Thoracic aorta (tissue), 2 donors: Measurements from ENCODE around the gene AHRR. TPM values are rescaled to one million over a fixed set of nuclear protein-coding genes. Genes with fewer than 3 reads are reported as not detected.
"Not testable (repeated sequence)": the region's sequence is repeated elsewhere in the genome, so short reads cannot be mapped to it uniquely, and the experiment has no call there.

ENCODE experiments used
- ATAC-seq: fragments of 150-250 bp; one replicate; pipeline ENCODE4 v1.8.0; 2017; ENCODE audit warnings: low read depth; ENCODE audit not compliant: insufficient number of reproducible peaks, low FRiP score
- DNase-seq: peaks from one replicate; pipeline ENCODE4 v3.0.0-alpha.2; 2020; ENCODE audit warnings: low spot score
- H3K27ac ChIP-seq, 2 donors: fragments of 200-600 bp; sonication (generic); 1 replicate in 1 of 2; 2 replicates in 1 of 2; pipeline ENCODE4 v1.5.1; 2016; ENCODE audit warnings: mild to moderate bottlenecking in 2 of 2, moderate library complexity in 2 of 2
- H3K27me3 ChIP-seq: fragments of 200-600 bp; sonication (generic); replicated peaks from 2 replicates; pipeline ENCODE4 v1.6.0; 2016; ENCODE audit warnings: mild to moderate bottlenecking; ENCODE audit not compliant: insufficient read depth
- H3K36me3 ChIP-seq: fragments of 200-600 bp; sonication (generic); one replicate; pipeline ENCODE4 v1.5.1; 2016
- H3K4me1 ChIP-seq, 2 donors: fragments of 200-600 bp; sonication (generic); 1 replicate in 1 of 2; 2 replicates in 1 of 2; pipeline versions ENCODE4 v1.5.1 to v1.6.0; 2016; ENCODE audit warnings: low read depth in 2 of 2, mild to moderate bottlenecking in 1 of 2; ENCODE audit not compliant: control insufficient read depth in 1 of 2
- H3K4me3 ChIP-seq: fragments of 200-600 bp; sonication (generic); 2 replicates; pipeline ENCODE4 v1.5.1; 2016; ENCODE audit warnings: mild to moderate bottlenecking
- H3K9me3 ChIP-seq: fragments of 200-600 bp; sonication (generic); 2 replicates; pipeline ENCODE4 v1.5.1; 2016
- total RNA-seq, 2 donors: library from RNA; depleted of rRNA; stranded (reverse); fragments of >200 nt; gene quantifications; one replicate each; pipeline versions ENCODE4 v1.1.0 to v1.2.3, GENCODE V29; 2016
- TF ChIP-seq, protein P1 (sequence below): fragments of 200-600 bp; sonication (generic); IDR thresholded peaks from one replicate; pipeline ENCODE4 v1.5.1; 2019; ENCODE audit warnings: antibody characterized with exemption

AHRR gene
- total RNA-seq, 2 donors from 2014 or later, result 0.85 to 3.1 TPM

DNA sequence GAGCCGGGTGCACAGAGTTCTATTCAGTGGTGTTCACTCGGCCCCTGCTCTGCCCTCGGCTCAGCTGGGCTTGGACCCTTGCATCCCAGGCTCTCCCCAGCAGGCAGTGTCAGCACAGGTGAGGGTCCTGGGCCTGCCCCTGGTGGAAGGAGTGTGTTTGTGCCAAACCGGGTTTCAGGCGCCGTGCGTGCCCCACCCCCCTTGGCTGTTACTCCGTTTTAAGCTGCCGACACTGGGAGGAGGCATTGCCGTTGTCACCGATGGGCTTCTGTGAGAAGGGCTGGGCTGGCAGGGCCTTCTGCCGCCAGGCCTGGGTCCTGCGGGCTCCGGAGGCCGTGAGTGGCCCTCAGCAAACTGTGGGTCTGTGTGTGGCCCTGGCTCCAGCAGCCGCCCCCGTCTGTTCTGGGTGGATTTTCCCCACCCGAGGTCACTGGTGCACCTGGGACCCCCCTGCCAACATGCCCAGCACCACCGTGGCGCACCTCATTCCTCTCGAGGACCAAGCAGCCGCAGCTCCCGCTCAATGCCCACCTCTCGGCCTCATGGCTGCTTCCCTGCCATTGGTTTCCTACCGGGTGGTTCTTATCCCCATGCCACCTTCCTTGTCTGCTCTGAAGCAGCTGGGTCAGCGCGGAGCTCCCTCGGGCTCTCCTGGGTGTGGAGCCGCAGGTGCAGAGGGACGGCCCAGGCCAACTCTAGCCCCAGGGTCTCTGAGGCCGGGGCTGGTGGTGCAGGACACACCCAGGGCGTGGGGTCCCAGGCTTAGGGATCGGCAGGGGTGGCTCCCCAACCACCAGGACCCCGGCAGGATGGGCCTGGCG is 77.2 kb downstream of the AHRR start:
- TF ChIP-seq, protein P1, sequence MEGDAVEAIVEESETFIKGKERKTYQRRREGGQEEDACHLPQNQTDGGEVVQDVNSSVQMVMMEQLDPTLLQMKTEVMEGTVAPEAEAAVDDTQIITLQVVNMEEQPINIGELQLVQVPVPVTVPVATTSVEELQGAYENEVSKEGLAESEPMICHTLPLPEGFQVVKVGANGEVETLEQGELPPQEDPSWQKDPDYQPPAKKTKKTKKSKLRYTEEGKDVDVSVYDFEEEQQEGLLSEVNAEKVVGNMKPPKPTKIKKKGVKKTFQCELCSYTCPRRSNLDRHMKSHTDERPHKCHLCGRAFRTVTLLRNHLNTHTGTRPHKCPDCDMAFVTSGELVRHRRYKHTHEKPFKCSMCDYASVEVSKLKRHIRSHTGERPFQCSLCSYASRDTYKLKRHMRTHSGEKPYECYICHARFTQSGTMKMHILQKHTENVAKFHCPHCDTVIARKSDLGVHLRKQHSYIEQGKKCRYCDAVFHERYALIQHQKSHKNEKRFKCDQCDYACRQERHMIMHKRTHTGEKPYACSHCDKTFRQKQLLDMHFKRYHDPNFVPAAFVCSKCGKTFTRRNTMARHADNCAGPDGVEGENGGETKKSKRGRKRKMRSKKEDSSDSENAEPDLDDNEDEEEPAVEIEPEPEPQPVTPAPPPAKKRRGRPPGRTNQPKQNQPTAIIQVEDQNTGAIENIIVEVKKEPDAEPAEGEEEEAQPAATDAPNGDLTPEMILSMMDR, result no peak
- ATAC-seq (no peak), DNase-seq (no peak)
- H3K27me3 ChIP-seq, result no peaks in the 10 kb centered on the region
- peaks cover 0 to 14% of the 10 kb centered on the region in 2 donors for H3K4me1 ChIP-seq
- no peak overlapping the region for H3K4me3 ChIP-seq
- no peaks in the 10 kb centered on the region for H3K9me3 ChIP-seq
- no peak overlapping the region for H3K27ac ChIP-seq
- H3K36me3 ChIP-seq, result no peaks in the 10 kb centered on the region

DNA sequence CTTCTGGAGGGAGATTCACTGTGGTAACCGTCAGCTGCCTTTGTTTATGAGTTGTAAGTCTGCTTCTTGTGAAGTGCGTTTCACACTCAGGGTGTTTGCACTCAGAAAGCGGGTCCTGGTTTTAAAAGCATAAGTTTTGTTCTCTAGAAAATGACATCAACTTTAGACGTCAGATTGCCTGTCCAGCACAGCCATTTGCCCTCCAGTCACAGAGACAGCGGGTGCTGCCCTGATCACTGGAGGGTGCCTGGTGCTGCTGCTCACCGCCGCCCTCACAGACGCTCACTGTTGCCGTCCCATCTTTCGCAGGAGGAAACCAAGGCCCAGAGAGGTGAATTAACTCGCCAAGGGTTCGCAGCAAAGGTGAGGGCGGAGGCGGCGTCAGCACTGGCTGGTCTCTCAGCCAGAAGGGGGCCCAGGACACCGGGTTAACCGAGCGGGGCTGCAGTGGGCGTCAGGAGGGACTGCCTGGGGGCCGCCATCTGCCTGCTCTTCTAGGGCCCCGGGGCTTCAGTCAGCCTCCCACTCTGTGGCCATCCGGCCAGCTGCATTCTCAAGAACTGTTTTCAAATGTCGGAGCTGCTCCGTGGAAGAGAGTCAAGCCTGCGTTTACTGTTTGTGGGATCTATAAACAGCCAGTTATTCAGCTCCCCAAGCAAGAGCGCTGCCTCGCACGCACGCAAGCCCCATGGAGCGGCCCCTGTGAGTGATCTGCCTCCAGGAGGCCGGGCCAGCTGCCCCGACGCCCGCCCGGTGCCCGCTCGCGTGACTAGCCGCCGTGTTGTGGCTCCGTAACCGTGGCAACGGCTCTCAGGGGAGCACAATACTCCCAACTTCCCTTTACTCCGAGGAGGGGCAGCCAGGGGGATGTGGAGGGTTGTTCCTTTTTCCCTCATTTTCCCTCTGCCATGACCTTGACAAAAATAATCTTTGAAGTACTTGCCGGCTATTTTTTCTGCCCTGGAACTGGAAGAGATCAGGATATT is 78.1 kb downstream of the AHRR start:
- Histone ChIP-seq H3K9me3 (no peaks in the 10 kb centered on the region), H3K27me3 (no peaks in the 10 kb centered on the region), H3K27ac (no peak overlapping the region), H3K36me3 (no peaks in the 10 kb centered on the region), H3K4me1 (peaks cover 0 to 14% of the 10 kb centered on the region in 2 donors), H3K4me3 (peak overlapping the region; percentile 61)
- ATAC-seq (peak; percentile 78), DNase-seq (peak; percentile 43)
- TF ChIP-seq, protein P1, result no peak

DNA sequence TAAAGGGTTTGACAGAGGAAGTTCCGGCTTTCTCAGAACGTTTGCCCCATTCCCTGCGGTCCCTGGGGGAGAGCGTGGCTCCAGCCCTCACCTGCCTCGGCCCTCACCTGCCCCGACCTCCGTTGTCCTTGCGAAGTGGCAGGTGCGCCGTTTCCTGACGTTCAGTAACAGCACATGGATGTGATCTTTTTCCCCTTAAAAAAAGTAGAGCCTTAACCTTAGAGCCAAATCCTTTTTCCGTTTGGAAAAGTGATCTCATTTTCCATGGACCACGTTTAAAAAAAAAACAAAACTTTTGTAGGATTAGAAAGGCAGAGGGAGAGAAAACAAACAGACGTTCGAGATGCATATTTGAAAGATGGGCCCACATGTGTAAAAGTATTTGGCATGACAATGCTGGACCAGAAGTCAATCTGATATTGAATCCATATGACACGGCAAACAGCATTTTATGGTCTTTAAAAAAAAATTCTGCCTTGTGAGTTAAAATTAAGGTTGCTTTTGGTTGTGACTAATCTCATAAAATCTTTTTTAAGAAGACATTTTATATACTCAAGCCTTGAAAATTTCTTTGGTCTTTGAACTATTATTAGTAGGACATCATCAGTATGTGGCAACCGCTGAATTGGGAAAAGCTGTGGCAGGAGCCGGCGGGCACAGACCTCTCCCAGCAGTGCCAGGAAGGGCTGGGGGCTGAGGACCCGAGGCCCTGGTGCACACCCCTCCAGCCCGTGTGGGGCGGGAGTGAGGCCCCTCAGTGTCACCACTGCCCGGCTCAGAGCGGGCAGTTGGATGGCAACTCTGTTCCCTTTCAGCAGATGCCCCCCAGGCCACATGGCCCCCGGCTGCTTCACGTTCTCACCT is 79.0 kb downstream of the AHRR start:
- Histone ChIP-seq H3K9me3 (no peaks in the 10 kb centered on the region), H3K36me3 (no peaks in the 10 kb centered on the region), H3K4me3 (peak overlapping the region; percentile 61), H3K27me3 (no peaks in the 10 kb centered on the region), H3K4me1 (peaks cover 0 to 14% of the 10 kb centered on the region in 2 donors), H3K27ac (no peak overlapping the region)
- DNase-seq (no peak), ATAC-seq (no peak)
- TF ChIP-seq, protein P1, result no peak

DNA sequence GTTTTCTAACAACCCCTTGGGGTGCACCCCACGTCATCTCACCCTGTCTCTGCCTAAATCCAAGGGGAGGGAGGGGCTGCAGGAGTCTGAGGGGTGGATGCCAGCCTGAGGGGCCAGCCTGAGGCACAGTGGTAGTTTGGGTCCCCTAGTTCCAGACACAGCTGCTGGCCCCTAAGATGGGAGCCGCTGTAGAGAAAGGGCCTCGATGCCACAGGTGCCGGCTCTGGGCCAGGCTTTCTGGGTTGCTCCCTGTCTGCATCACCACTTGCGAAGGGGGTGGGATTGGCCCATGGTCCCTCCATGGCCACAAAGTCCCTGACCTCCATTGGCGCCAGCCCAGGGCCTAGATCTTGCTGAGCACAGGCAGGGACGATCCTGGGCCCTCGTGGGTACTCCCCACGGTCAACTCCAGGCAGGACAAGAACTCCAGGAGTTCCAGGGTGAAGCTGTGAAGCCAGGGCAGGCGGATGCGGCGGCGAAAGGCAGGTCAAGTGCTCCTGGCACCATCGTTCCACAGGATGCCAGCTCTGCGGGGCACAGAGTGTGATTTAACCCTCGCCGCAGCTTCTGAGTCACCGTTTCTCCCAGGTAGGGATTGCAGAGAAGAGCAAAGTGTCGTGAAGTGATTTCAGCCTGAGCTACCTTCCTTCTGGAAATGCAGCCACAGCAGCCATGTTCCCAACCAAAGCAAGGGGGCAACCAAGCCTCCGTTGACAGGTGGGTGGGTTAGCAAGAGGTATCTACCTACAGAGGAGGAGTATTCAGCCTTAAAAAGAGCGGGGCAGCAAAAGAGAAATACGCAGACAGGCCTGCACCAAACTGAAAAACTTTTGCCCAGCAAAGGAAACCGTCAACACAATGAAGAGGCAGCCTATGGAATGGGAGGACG is 79.9 kb downstream of the AHRR start:
- H3K4me1 ChIP-seq, result peaks cover 0 to 14% of the 10 kb centered on the region in 2 donors
- no peaks in the 10 kb centered on the region for H3K27me3 ChIP-seq
- H3K9me3 ChIP-seq, result no peaks in the 10 kb centered on the region
- H3K27ac ChIP-seq, result no peak overlapping the region
- TF ChIP-seq, protein P1, result no peak
- no peak for ATAC-seq
- H3K4me3 ChIP-seq, result no peak overlapping the region
- no peak for DNase-seq
- no peaks in the 10 kb centered on the region for H3K36me3 ChIP-seq

DNA sequence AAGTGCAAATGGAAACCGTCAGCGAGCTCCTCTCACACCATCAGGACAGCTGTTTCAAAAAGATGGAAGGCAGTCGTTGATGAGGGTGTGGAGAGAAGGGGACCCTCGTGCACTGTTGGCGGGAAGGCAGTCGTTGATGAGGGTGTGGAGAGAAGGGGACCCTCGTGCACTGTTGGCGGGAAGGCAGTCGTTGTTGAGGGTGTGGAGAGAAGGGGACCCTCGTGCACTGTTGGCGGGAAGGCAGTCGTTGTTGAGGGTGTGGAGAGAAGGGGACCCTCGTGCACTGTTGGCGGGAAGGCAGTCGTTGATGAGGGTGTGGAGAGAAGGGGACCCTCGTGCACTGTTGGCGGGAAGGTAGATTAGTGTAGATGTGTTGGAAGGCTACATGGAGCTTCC is 80.7 kb downstream of the AHRR start:
- H3K4me1 ChIP-seq, result peaks cover 0 to 14% of the 10 kb centered on the region in 2 donors
- H3K27me3 ChIP-seq, H3K9me3 ChIP-seq, H3K4me3 ChIP-seq, H3K27ac ChIP-seq, ATAC-seq, H3K36me3 ChIP-seq, DNase-seq: not testable (repeated sequence)
